Endothelial cell of umbilical vein (primary cell): ENCODE data around the gene LIPG.

Experiments used
- CTCF ChIP-seq, 2 donors: IDR thresholded peaks; 1 replicate in 1 of 2; 2 replicates in 1 of 2; pipeline ENCODE4 v1.5.1; 2011; ENCODE audit warnings: low read length in 2 of 2, mild to moderate bottlenecking in 2 of 2, moderate library complexity in 2 of 2, control low read depth in 1 of 2, inconsistent platforms in 1 of 2, low read depth in 1 of 2; ENCODE audit not compliant: insufficient read depth in 1 of 2; ENCODE audit errors: extremely low read depth in 1 of 2
- EZH2 ChIP-seq: IDR thresholded peaks from 2 replicates; pipeline ENCODE4 v1.6.1; 2012; ENCODE audit warnings: borderline replicate concordance, low read depth, mild to moderate bottlenecking, moderate library complexity, low read length, inconsistent platforms; ENCODE audit not compliant: severe bottlenecking
- FOS ChIP-seq: IDR thresholded peaks from 2 replicates; pipeline ENCODE4 v1.6.1; 2011; ENCODE audit warnings: mild to moderate bottlenecking, low read length, moderate library complexity, borderline replicate concordance; ENCODE audit not compliant: insufficient read depth
- JUN ChIP-seq: IDR thresholded peaks from 2 replicates; pipeline ENCODE4 v1.6.1; 2011; ENCODE audit warnings: borderline replicate concordance, low read depth; ENCODE audit not compliant: insufficient read length, insufficient read depth
- MYC ChIP-seq: IDR thresholded peaks from one replicate; pipeline ENCODE4 v1.6.1; 2011; ENCODE audit warnings: mild to moderate bottlenecking, low read depth, low read length
- POLR2A ChIP-seq: IDR thresholded peaks from 2 replicates; pipeline ENCODE4 v1.6.1; 2012; ENCODE audit warnings: low read depth, mild to moderate bottlenecking, control low read depth, low read length
- POLR2AphosphoS5 ChIP-seq: IDR thresholded peaks from 2 replicates; pipeline ENCODE4 v1.6.1; 2012; ENCODE audit warnings: low read depth, mild to moderate bottlenecking, control low read depth, low read length, moderate library complexity; ENCODE audit not compliant: insufficient read depth

GRCh38 chr18:49618742-49619681, 57.2 kb downstream of the LIPG start:
- no peak for TF ChIP-seq CTCF (IDR thresholded peaks at IDR 0.05; ENCODE audit: extremely low read depth in 1 of 2, insufficient read depth in 1 of 2, low read depth in 1 of 2, low read length in 2 of 2)
- TF ChIP-seq MYC: no peak
- no peak for TF ChIP-seq POLR2A
- no peak for TF ChIP-seq EZH2
- no peak for TF ChIP-seq JUN
- TF ChIP-seq POLR2AphosphoS5: no peak
- TF ChIP-seq FOS: no peak
